ENCODE measurements around the gene MACROD2.
"Not testable (repeated sequence)": the region's sequence is repeated elsewhere in the genome, so short reads cannot be mapped to it uniquely, and the experiment has no call there.

GRCh38 chr20:15985494-15986368 is 1990.4 kb downstream of the MACROD2 start:
- TF ChIP-seq CTCF (IDR thresholded peaks at IDR 0.05; ENCODE audit: poor library complexity, severe bottlenecking); POLR2AphosphoS5 (IDR thresholded peaks at IDR 0.05); REST (IDR thresholded peaks at IDR 0.05; ENCODE audit: borderline replicate concordance): not testable (repeated sequence)
